Neural progenitor cell (in vitro differentiated cells): ENCODE data around the gene NAA60. TPM values are rescaled to one million over a fixed set of nuclear protein-coding genes. Genes with fewer than 3 reads are reported as not detected.
A peak's percentile ranks its signal among the peaks of the same experiment; 100 is the strongest.

ENCODE experiments used
- DNase-seq: peaks from one replicate; pipeline ENCODE4 v3.0.0-alpha.2; 2016; ENCODE audit warnings: low spot score
- H2AFZ ChIP-seq: fragments of 200-600 bp; sonication (generic); replicated peaks from 2 replicates; pipeline ENCODE4 v1.6.1; 2016; ENCODE audit warnings: antibody characterized with exemption
- H3F3A ChIP-seq: fragments of 200-600 bp; sonication (generic); 2 replicates; pipeline ENCODE4 v1.6.1; 2016; ENCODE audit warnings: antibody characterized with exemption, low read depth
- H3K27ac ChIP-seq: fragments of 200-600 bp; sonication (generic); 2 replicates; pipeline ENCODE4 v1.5.1; 2016; ENCODE audit warnings: mild to moderate bottlenecking
- H3K27me3 ChIP-seq: fragments of 200-600 bp; sonication (generic); 2 replicates; pipeline ENCODE4 v1.6.1; 2016; ENCODE audit warnings: mild to moderate bottlenecking, moderate library complexity
- H3K36me3 ChIP-seq: fragments of 200-600 bp; sonication (generic); 2 replicates; pipeline ENCODE4 v1.5.1; 2016
- H3K4me1 ChIP-seq: fragments of 200-600 bp; sonication (generic); 2 replicates; pipeline ENCODE4 v1.6.1; 2016; ENCODE audit warnings: mixed run types
- H3K4me2 ChIP-seq: fragments of 200-600 bp; sonication (generic); 2 replicates; pipeline ENCODE4 v1.6.1; 2016
- H3K4me3 ChIP-seq: fragments of 200-600 bp; sonication (generic); 2 replicates; pipeline ENCODE4 v1.5.1; 2016
- H3K79me2 ChIP-seq: fragments of 200-600 bp; sonication (generic); 2 replicates; pipeline ENCODE4 v1.6.1; 2016; ENCODE audit warnings: low read depth
- H3K9ac ChIP-seq: fragments of 200-600 bp; sonication (generic); 2 replicates; pipeline ENCODE4 v1.6.1; 2016
- H3K9me3 ChIP-seq: fragments of 200-600 bp; sonication (generic); 2 replicates; pipeline ENCODE4 v1.5.1; 2016; ENCODE audit warnings: low read depth
- H4K20me1 ChIP-seq: fragments of 200-600 bp; sonication (generic); 2 replicates; pipeline ENCODE4 v1.6.1; 2016; ENCODE audit warnings: low read depth
- H3K27ac Mint-ChIP-seq: 3 replicates; pipeline ENCODE4 v1.8.0; 2021; ENCODE audit warnings: mixed read lengths
- H3K27me3 Mint-ChIP-seq: 2 replicates; pipeline ENCODE4 v1.8.0; 2022; ENCODE audit warnings: low read depth, mild to moderate bottlenecking, inconsistent platforms, moderate library complexity, mixed read lengths; ENCODE audit not compliant: insufficient read depth
- H3K36me3 Mint-ChIP-seq: 3 replicates; pipeline ENCODE4 v1.8.0; 2021; ENCODE audit warnings: mixed read lengths
- H3K4me1 Mint-ChIP-seq: 3 replicates; pipeline ENCODE4 v1.8.0; 2021; ENCODE audit warnings: mixed read lengths
- H3K4me3 Mint-ChIP-seq: 3 replicates; pipeline ENCODE4 v1.8.0; 2021; ENCODE audit warnings: mild to moderate bottlenecking, moderate library complexity, mixed read lengths
- H3K9me3 Mint-ChIP-seq: 3 replicates; pipeline ENCODE4 v1.8.0; 2020; ENCODE audit warnings: mixed read lengths
- EZH2 ChIP-seq: fragments of 200-600 bp; sonication (generic); IDR thresholded peaks from 2 replicates; pipeline ENCODE4 v1.6.1; 2017; ENCODE audit warnings: antibody characterized with exemption, mild to moderate bottlenecking, moderate library complexity
- EZH2phosphoT487 ChIP-seq: fragments of 200-600 bp; sonication (generic); IDR thresholded peaks from 2 replicates; pipeline ENCODE4 v1.6.1; 2017; ENCODE audit warnings: antibody characterized with exemption
- total RNA-seq: library from RNA; depleted of rRNA; stranded (reverse); fragments of >200 nt; gene quantifications from 2 replicates; pipeline ENCODE4 v1.2.3, GENCODE V29; 2015; ENCODE audit warnings: low replicate concordance
- TF ChIP-seq, protein P1 (sequence below): fragments of 200-600 bp; sonication (generic); IDR thresholded peaks from 2 replicates; pipeline ENCODE4 v1.5.1; 2017; ENCODE audit warnings: antibody characterized with exemption, mild to moderate bottlenecking

Gene NAA60
- total RNA-seq, 1 donor from 2014 or later: 14.8 TPM

DNA sequence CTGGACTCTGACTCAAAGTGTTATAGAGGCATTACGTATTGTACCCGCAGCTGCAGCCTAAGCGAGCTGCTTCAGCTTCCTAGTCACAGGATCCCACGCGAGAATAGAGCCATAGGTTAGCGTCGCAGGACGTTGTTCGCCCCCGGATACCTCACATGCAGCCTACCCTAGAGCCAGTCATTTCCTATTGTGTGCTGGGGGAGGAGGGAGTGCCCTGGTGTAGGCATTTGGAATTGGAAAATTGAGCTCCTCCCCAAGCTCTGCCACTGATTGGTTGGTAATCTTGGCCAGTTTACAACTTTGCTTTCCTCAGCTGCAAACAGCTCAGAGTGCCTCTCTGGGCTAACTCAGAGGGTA lies 530 bp downstream of the NAA60 start:
- Mint-ChIP-seq H3K4me3 (peak overlapping the region; percentile 99), H3K36me3 (peaks cover 36% of the 10 kb centered on the region), H3K9me3 (peaks cover 23% of the 10 kb centered on the region), H3K27ac (peak overlapping the region; percentile 97), H3K4me1 (peaks cover 9% of the 10 kb centered on the region), H3K27me3 (peaks cover 4% of the 10 kb centered on the region)
- H4K20me1 ChIP-seq: no peaks in the 10 kb centered on the region
- H3K27me3 ChIP-seq: no peaks in the 10 kb centered on the region
- DNase-seq: peak; percentile 49
- H3K79me2 ChIP-seq: peaks cover 27% of the 10 kb centered on the region
- H3K4me1 ChIP-seq: no peaks in the 10 kb centered on the region
- H3F3A ChIP-seq: no peaks in the 10 kb centered on the region
- H3K36me3 ChIP-seq: peaks cover 4% of the 10 kb centered on the region
- TF ChIP-seq EZH2phosphoT487: no peak
- TF ChIP-seq, protein P1, sequence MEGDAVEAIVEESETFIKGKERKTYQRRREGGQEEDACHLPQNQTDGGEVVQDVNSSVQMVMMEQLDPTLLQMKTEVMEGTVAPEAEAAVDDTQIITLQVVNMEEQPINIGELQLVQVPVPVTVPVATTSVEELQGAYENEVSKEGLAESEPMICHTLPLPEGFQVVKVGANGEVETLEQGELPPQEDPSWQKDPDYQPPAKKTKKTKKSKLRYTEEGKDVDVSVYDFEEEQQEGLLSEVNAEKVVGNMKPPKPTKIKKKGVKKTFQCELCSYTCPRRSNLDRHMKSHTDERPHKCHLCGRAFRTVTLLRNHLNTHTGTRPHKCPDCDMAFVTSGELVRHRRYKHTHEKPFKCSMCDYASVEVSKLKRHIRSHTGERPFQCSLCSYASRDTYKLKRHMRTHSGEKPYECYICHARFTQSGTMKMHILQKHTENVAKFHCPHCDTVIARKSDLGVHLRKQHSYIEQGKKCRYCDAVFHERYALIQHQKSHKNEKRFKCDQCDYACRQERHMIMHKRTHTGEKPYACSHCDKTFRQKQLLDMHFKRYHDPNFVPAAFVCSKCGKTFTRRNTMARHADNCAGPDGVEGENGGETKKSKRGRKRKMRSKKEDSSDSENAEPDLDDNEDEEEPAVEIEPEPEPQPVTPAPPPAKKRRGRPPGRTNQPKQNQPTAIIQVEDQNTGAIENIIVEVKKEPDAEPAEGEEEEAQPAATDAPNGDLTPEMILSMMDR: no peak
- no peak for TF ChIP-seq EZH2
- peak overlapping the region; percentile 86 for H3K4me2 ChIP-seq
- H2AFZ ChIP-seq: no peak overlapping the region
- H3K9ac ChIP-seq: peak overlapping the region; percentile 84
- no peak overlapping the region for H3K27ac ChIP-seq
- H3K4me3 ChIP-seq: peak overlapping the region; percentile 76
- H3K9me3 ChIP-seq: peaks cover 6% of the 10 kb centered on the region

DNA sequence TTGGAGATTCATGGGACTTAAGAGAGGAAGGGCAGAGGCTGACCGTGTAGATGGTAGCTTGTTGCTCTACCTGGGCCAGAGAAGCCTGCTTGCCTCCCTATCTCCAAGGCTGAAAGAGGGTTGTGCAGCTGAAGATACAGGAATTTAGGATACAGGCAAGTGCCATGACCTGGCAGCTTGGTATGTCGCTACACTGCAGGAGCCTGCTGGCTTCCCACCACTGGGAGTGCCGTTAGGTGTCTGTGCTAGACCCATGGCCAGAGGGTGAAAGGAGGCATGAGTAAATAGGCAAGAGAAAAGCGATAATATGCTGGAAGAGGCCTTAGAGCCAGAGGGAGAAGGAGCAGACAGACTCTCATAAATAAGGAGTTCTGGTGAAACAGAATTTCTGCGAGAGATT lies 10.6 kb downstream of the NAA60 start:
- H3K27ac Mint-ChIP-seq: no peak overlapping the region
- peaks cover 7% of the 10 kb centered on the region for H3K4me1 ChIP-seq
- H3K27ac ChIP-seq: no peak overlapping the region
- no peak overlapping the region for H3K4me2 ChIP-seq
- H3K9ac ChIP-seq: no peak overlapping the region
- no peak overlapping the region for H3K4me3 ChIP-seq
- H4K20me1 ChIP-seq: peaks cover 4% of the 10 kb centered on the region
- no peaks in the 10 kb centered on the region for H3K27me3 ChIP-seq
- H3K4me1 Mint-ChIP-seq: peaks cover 11% of the 10 kb centered on the region
- H3K27me3 Mint-ChIP-seq: peaks cover 5% of the 10 kb centered on the region
- no peak overlapping the region for H3K4me3 Mint-ChIP-seq
- H2AFZ ChIP-seq: no peak overlapping the region
- TF ChIP-seq EZH2phosphoT487: no peak
- TF ChIP-seq, protein P1: no peak
- no peak for TF ChIP-seq EZH2
- peaks cover 9% of the 10 kb centered on the region for H3K79me2 ChIP-seq
- H3K9me3 ChIP-seq: no peaks in the 10 kb centered on the region
- H3K36me3 ChIP-seq: no peaks in the 10 kb centered on the region
- peaks cover 6% of the 10 kb centered on the region for H3K36me3 Mint-ChIP-seq
- H3F3A ChIP-seq: peaks cover 21% of the 10 kb centered on the region
- H3K9me3 Mint-ChIP-seq: no peaks in the 10 kb centered on the region
- DNase-seq: no peak

- no peak overlapping the region for H3K9ac ChIP-seq
- no peak for DNase-seq
- H3K9me3 ChIP-seq: no peaks in the 10 kb centered on the region
- no peak overlapping the region for H3K27ac Mint-ChIP-seq
- H3K4me1 ChIP-seq: peaks cover 13% of the 10 kb centered on the region
- no peak overlapping the region for H3K4me2 ChIP-seq
- no peak overlapping the region for H3K4me3 ChIP-seq
- peaks cover 10% of the 10 kb centered on the region for H4K20me1 ChIP-seq
- peaks cover 15% of the 10 kb centered on the region for H3K79me2 ChIP-seq
- no peak overlapping the region for H3K4me3 Mint-ChIP-seq
- H3K27ac ChIP-seq: no peak overlapping the region
- H3F3A ChIP-seq: peaks cover 27% of the 10 kb centered on the region
- no peaks in the 10 kb centered on the region for H3K27me3 ChIP-seq
- H3K4me1 Mint-ChIP-seq: peaks cover 17% of the 10 kb centered on the region
- no peaks in the 10 kb centered on the region for H3K9me3 Mint-ChIP-seq
- H3K36me3 Mint-ChIP-seq: peaks cover 4% of the 10 kb centered on the region
- no peak for TF ChIP-seq EZH2
- TF ChIP-seq EZH2phosphoT487: no peak
- TF ChIP-seq, protein P1: no peak
- peaks cover 5% of the 10 kb centered on the region for H3K27me3 Mint-ChIP-seq
- H2AFZ ChIP-seq: no peak overlapping the region
- no peaks in the 10 kb centered on the region for H3K36me3 ChIP-seq
Measured at GRCh38 chr16:3454631-3455147, 11.2 kb downstream of the NAA60 start.
